Measurements from ENCODE around the gene DYNC1I1.

- no peak for TF ChIP-seq CTCF (IDR thresholded peaks at IDR 0.05; ENCODE audit: low read depth, low read length, missing input control)
- TF ChIP-seq YY1 (IDR thresholded peaks at IDR 0.05) = no peak
Observed at GRCh38 chr7:96034940-96035727, 262.8 kb downstream of the DYNC1I1 start.
